Neural cell (in vitro differentiated cells): ENCODE results near the gene CMTM5. TPM values are rescaled to one million over a fixed set of nuclear protein-coding genes. Genes with fewer than 3 reads are reported as not detected.

Source experiments
- H2AFZ ChIP-seq: fragments of 200-600, 300-800 bp; sonication (generic), shearing (Covaris generic); 2 replicates; pipeline ENCODE4 v1.6.0; 2014; ENCODE audit warnings: low read depth, mild to moderate bottlenecking, antibody characterized with exemption, low read length, moderate library complexity
- H3F3A ChIP-seq: fragments of 200-600 bp; shearing (Covaris generic); 2 replicates; pipeline ENCODE4 v1.6.1; 2016; ENCODE audit warnings: mild to moderate bottlenecking, moderate library complexity, mixed read lengths, antibody characterized with exemption, low read length; ENCODE audit not compliant: insufficient read depth, poor library complexity, severe bottlenecking
- H3K27ac ChIP-seq: fragments of 200-600, 300-800 bp; sonication (generic), shearing (Covaris generic); 2 replicates; pipeline ENCODE4 v1.5.1; 2014; ENCODE audit warnings: mild to moderate bottlenecking, low read length, moderate library complexity
- H3K27me3 ChIP-seq: fragments of 300-800, 200-600 bp; sonication (generic), shearing (Covaris generic); 2 replicates; pipeline ENCODE4 v1.6.0; 2014; ENCODE audit warnings: mild to moderate bottlenecking, low read depth, low read length, moderate library complexity; ENCODE audit not compliant: insufficient read depth
- H3K36me3 ChIP-seq: fragments of 300-800, 200-600 bp; sonication (generic), shearing (Covaris generic); 2 replicates; pipeline ENCODE4 v1.5.1; 2014; ENCODE audit warnings: mild to moderate bottlenecking, antibody characterized with exemption, low read length, moderate library complexity; ENCODE audit not compliant: insufficient read depth
- H3K4me2 ChIP-seq: fragments of 300-800, 200-600 bp; sonication (generic), shearing (Covaris generic); 2 replicates; pipeline ENCODE4 v1.6.0; 2014; ENCODE audit warnings: mild to moderate bottlenecking, low read length
- H3K4me3 ChIP-seq: fragments of 300-800, 200-600 bp; sonication (generic), shearing (Covaris generic); 2 replicates; pipeline ENCODE4 v1.5.1; 2014; ENCODE audit warnings: mild to moderate bottlenecking, low read length, moderate library complexity
- H3K79me2 ChIP-seq: fragments of 200-600 bp; shearing (Covaris generic); replicated peaks from 2 replicates; pipeline ENCODE4 v1.6.0; 2014; ENCODE audit warnings: mild to moderate bottlenecking, low read length, moderate library complexity; ENCODE audit not compliant: insufficient read depth
- H3K9ac ChIP-seq: fragments of 300-800, 200-600 bp; sonication (generic), shearing (Covaris generic); 2 replicates; pipeline ENCODE4 v1.6.1; 2016; ENCODE audit warnings: mild to moderate bottlenecking, low read length, mixed read lengths
- H3K9me2 ChIP-seq: fragments of 200-600 bp; shearing (Covaris generic); 2 replicates; pipeline ENCODE4 v1.6.1; 2016; ENCODE audit warnings: mild to moderate bottlenecking, low read length, mixed read lengths; ENCODE audit not compliant: insufficient read depth
- H3K9me3 ChIP-seq: fragments of 200-600, 300-800 bp; sonication (generic), shearing (Covaris generic); 2 replicates; pipeline ENCODE4 v1.6.1; 2016; ENCODE audit warnings: mild to moderate bottlenecking, mixed run types, low read length, moderate library complexity, mixed read lengths
- H4K20me1 ChIP-seq: fragments of 200-600 bp; shearing (Covaris generic); 2 replicates; pipeline ENCODE4 v1.6.1; 2016; ENCODE audit warnings: mild to moderate bottlenecking, mixed run types; ENCODE audit not compliant: insufficient read depth
- CTCF ChIP-seq: fragments of 450-650 bp; IDR thresholded peaks from 2 replicates; pipeline ENCODE4 v1.5.1; 2014; ENCODE audit warnings: antibody characterized with exemption, mild to moderate bottlenecking, moderate library complexity; ENCODE audit not compliant: poor library complexity, severe bottlenecking
- EP300 ChIP-seq: fragments of 450-650 bp; conservative IDR thresholded peaks from 2 replicates; pipeline ENCODE4 v1.6.1; 2014; ENCODE audit warnings: antibody characterized with exemption, mild to moderate bottlenecking, moderate library complexity; ENCODE audit not compliant: poor library complexity, severe bottlenecking
- EZH2 ChIP-seq: fragments of 200-600, 300-800 bp; shearing (Covaris generic), sonication (generic); IDR thresholded peaks from 2 replicates; pipeline ENCODE4 v1.6.1; 2014; ENCODE audit warnings: antibody characterized with exemption, low read length, borderline replicate concordance, mild to moderate bottlenecking; ENCODE audit not compliant: insufficient read depth, poor library complexity, severe bottlenecking
- MXI1 ChIP-seq: fragments of 450-650 bp; conservative IDR thresholded peaks from 2 replicates; pipeline ENCODE4 v1.6.1; 2014; ENCODE audit warnings: antibody characterized with exemption, mild to moderate bottlenecking; ENCODE audit not compliant: poor library complexity, severe bottlenecking
- POLR2AphosphoS5 ChIP-seq: IDR thresholded peaks from 2 replicates; pipeline ENCODE4 v1.6.1; 2012
- RAD21 ChIP-seq: fragments of 450-650 bp; conservative IDR thresholded peaks from 2 replicates; pipeline ENCODE4 v1.6.1; 2014; ENCODE audit warnings: antibody characterized with exemption, mild to moderate bottlenecking, moderate library complexity
- REST ChIP-seq: IDR thresholded peaks from 2 replicates; pipeline ENCODE4 v1.6.1; 2012; ENCODE audit warnings: borderline replicate concordance
- SMC3 ChIP-seq: fragments of 450-650 bp; conservative IDR thresholded peaks from 2 replicates; pipeline ENCODE4 v1.6.1; 2014; ENCODE audit warnings: antibody characterized with exemption, mild to moderate bottlenecking, moderate library complexity; ENCODE audit not compliant: poor library complexity
- TAF1 ChIP-seq: IDR thresholded peaks from 2 replicates; pipeline ENCODE4 v1.6.1; 2012; ENCODE audit warnings: low read depth
- polyA plus RNA-seq: library from polyadenylated mRNA; depleted of rRNA; stranded (reverse); fragments of >200 nt; gene quantifications from 2 replicates; pipeline ENCODE4 v1.2.3, GENCODE V29; 2014

The CMTM5 gene
- polyA plus RNA-seq, 1 donor from 2014 or later = not detected

- Histone ChIP-seq H3K27ac (no peak overlapping the region), H4K20me1 (no peaks in the 10 kb centered on the region), H3K36me3 (no peaks in the 10 kb centered on the region), H3K9me3 (no peaks in the 10 kb centered on the region), H3K9me2 (no peaks in the 10 kb centered on the region), H3K4me3 (no peak overlapping the region), H3F3A (no peaks in the 10 kb centered on the region), H3K9ac (no peak overlapping the region), H3K79me2 (no peaks in the 10 kb centered on the region), H2AFZ (no peak overlapping the region), H3K27me3 (no peaks in the 10 kb centered on the region), H3K4me2 (no peak overlapping the region)
- TF ChIP-seq EZH2 (no peak), MXI1 (no peak), RAD21 (no peak), EP300 (no peak), SMC3 (no peak), TAF1 (no peak), CTCF (no peak), REST (no peak), POLR2AphosphoS5 (no peak)
These were observed 30.7 kb upstream of the CMTM5 start for GRCh38 chr14:23345987-23346692.

GRCh38 chr14:23346693-23347405 is 30.0 kb upstream of the CMTM5 start:
- H3K27ac ChIP-seq = no peak overlapping the region

More at GRCh38 chr14:23346693-23347405, 30.0 kb upstream of the CMTM5 start:
- H3K9me3 ChIP-seq = no peaks in the 10 kb centered on the region
- H2AFZ ChIP-seq = no peak overlapping the region
- TF ChIP-seq TAF1 = no peak
- no peak for TF ChIP-seq EP300
- TF ChIP-seq POLR2AphosphoS5 = no peak
- TF ChIP-seq MXI1 = no peak
- TF ChIP-seq REST = no peak
- no peak for TF ChIP-seq EZH2
- TF ChIP-seq CTCF = no peak
- no peak for TF ChIP-seq SMC3
- TF ChIP-seq RAD21 = no peak
- H3F3A ChIP-seq = no peaks in the 10 kb centered on the region
- H3K9me2 ChIP-seq = no peaks in the 10 kb centered on the region
- no peak overlapping the region for H3K4me3 ChIP-seq
- H3K79me2 ChIP-seq = no peaks in the 10 kb centered on the region
- H3K36me3 ChIP-seq = no peaks in the 10 kb centered on the region
- H3K4me2 ChIP-seq = no peak overlapping the region
- no peaks in the 10 kb centered on the region for H3K27me3 ChIP-seq
- no peak overlapping the region for H3K9ac ChIP-seq
- H4K20me1 ChIP-seq = no peaks in the 10 kb centered on the region
